Vagina (tissue), 2 donors: ENCODE measurements around the gene KATNB1.

Experiments used
- CTCF ChIP-seq, 3 experiments: fragments of 450-650 bp in 2 of 3; fragments of 200-600 bp in 1 of 3; sonication (generic) in 1 of 3; IDR thresholded peaks; one replicate each; pipeline ENCODE4 v1.5.1; 2017 to 2019; ENCODE audit warnings: antibody characterized with exemption in 3 of 3, mild to moderate bottlenecking in 2 of 3, moderate library complexity in 2 of 3
- POLR2AphosphoS5 ChIP-seq, 2 donors: sonication (generic); formaldehyde crosslinking; IDR thresholded peaks; one replicate each; pipeline ENCODE4 v1.9.0; 2017; ENCODE audit warnings: antibody characterized with exemption in 2 of 2, mild to moderate bottlenecking in 2 of 2, low read depth in 1 of 2; ENCODE audit not compliant: insufficient read depth in 1 of 2

GRCh38 chr16:57688487-57688986, 47.0 kb upstream of the KATNB1 start:
- TF ChIP-seq CTCF (IDR thresholded peaks at IDR 0.05) (no peak), POLR2AphosphoS5 (IDR thresholded peaks at IDR 0.05; ENCODE audit: insufficient read depth in 1 of 2, low read depth in 1 of 2) (no peak)
